SK-N-SH (cell line): ENCODE measurements around the gene ANAPC16. TPM values are rescaled to one million over a fixed set of nuclear protein-coding genes. Genes with fewer than 3 reads are reported as not detected.

Experiments
- CHD2 ChIP-seq: fragments of 150-350 bp; IDR thresholded peaks from 2 replicates; pipeline ENCODE4 v1.6.1; 2018; ENCODE audit warnings: low read length; ENCODE audit not compliant: partially characterized antibody
- CTCF ChIP-seq: fragments of 200-600 bp; sonication (generic); IDR thresholded peaks from 2 replicates; pipeline ENCODE4 v1.6.1; 2017; ENCODE audit warnings: antibody characterized with exemption, mild to moderate bottlenecking, moderate library complexity
- EP300 ChIP-seq, 2 experiments: IDR thresholded peaks; 2 replicates each; pipeline versions ENCODE4 v1.4.0 to v1.6.1; 2012; ENCODE audit warnings: borderline replicate concordance in 1 of 2, low read depth in 1 of 2, low read length in 1 of 2
- EZH2phosphoT487 ChIP-seq: fragments of 200-600 bp; sonication (generic); IDR thresholded peaks from 2 replicates; pipeline ENCODE4 v1.6.1; 2017; ENCODE audit warnings: low read depth, mixed run types, mild to moderate bottlenecking, antibody characterized with exemption, moderate library complexity, borderline replicate concordance
- FOXJ3 ChIP-seq: sonication (generic); formaldehyde crosslinking; IDR thresholded peaks from 2 replicates; pipeline ENCODE4 v1.5.1; 2020; ENCODE audit warnings: mild to moderate bottlenecking, missing genetic modification reagents
- FOXM1 ChIP-seq: IDR thresholded peaks from 2 replicates; pipeline ENCODE4 v1.4.0; 2012; ENCODE audit warnings: low read depth, mild to moderate bottlenecking
- GABPA ChIP-seq: IDR thresholded peaks from 2 replicates; pipeline ENCODE4 v1.4.0; 2012; ENCODE audit warnings: low read depth, mild to moderate bottlenecking
- GATA2 ChIP-seq: sonication (generic); formaldehyde crosslinking; IDR thresholded peaks from 2 replicates; pipeline ENCODE4 v1.5.0; 2020; ENCODE audit warnings: mild to moderate bottlenecking, missing genetic modification reagents
- MEF2A ChIP-seq: IDR thresholded peaks from 2 replicates; pipeline ENCODE4 v1.4.0; 2012; ENCODE audit warnings: low read depth, borderline replicate concordance
- NFIC ChIP-seq: IDR thresholded peaks from 2 replicates; pipeline ENCODE4 v1.4.0; 2012; ENCODE audit warnings: borderline replicate concordance
- NRF1 ChIP-seq: IDR thresholded peaks from 2 replicates; pipeline ENCODE4 v1.6.1; 2012; ENCODE audit warnings: low read depth, mild to moderate bottlenecking, low read length
- POLR2AphosphoS5 ChIP-seq: IDR thresholded peaks from 2 replicates; pipeline ENCODE4 v1.6.1; 2012; ENCODE audit warnings: low read depth, low read length
- RAD21 ChIP-seq: IDR thresholded peaks from 2 replicates; pipeline ENCODE4 v1.6.1; 2012; ENCODE audit warnings: mild to moderate bottlenecking, low read length
- RCOR1 ChIP-seq: fragments of 150-350 bp; IDR thresholded peaks from 2 replicates; pipeline ENCODE4 v1.6.1; 2017; ENCODE audit warnings: antibody characterized with exemption, low read length
- REST ChIP-seq: IDR thresholded peaks from 2 replicates; pipeline ENCODE4 v1.6.1; 2012; ENCODE audit warnings: mild to moderate bottlenecking, low read depth, low read length, moderate library complexity
- SIN3A ChIP-seq: IDR thresholded peaks from 2 replicates; pipeline ENCODE4 v1.6.1; 2012; ENCODE audit warnings: low read depth, mild to moderate bottlenecking, low read length, moderate library complexity, borderline replicate concordance
- YY1 ChIP-seq: IDR thresholded peaks from 2 replicates; pipeline ENCODE4 v1.4.0; 2012; ENCODE audit warnings: low read depth, mild to moderate bottlenecking
- polyA plus RNA-seq, 3 experiments: library from polyadenylated mRNA; depleted of rRNA; stranded (reverse); fragments of >200 nt; gene quantifications; 2 replicates each; pipeline ENCODE4 v1.2.3, GENCODE V29; 2012
- TF ChIP-seq, protein P1 (sequence below): IDR thresholded peaks from 2 replicates; pipeline ENCODE4 v1.4.0; 2012; ENCODE audit warnings: low read depth, borderline replicate concordance

ANAPC16 gene
- polyA plus RNA-seq, 1 of the 3 experiments (the other 2 are of a cell fraction), result 45.2 TPM

- TF ChIP-seq REST, result peak; percentile 44; the same call in 1 of the 2 replicates
- TF ChIP-seq MEF2A, result no peak
- TF ChIP-seq NFIC, result peak; percentile 33; the same call in 1 of the 2 replicates
- no peak for TF ChIP-seq NRF1
- no peak for TF ChIP-seq GABPA
- TF ChIP-seq RCOR1, result no peak
- TF ChIP-seq, protein P1, sequence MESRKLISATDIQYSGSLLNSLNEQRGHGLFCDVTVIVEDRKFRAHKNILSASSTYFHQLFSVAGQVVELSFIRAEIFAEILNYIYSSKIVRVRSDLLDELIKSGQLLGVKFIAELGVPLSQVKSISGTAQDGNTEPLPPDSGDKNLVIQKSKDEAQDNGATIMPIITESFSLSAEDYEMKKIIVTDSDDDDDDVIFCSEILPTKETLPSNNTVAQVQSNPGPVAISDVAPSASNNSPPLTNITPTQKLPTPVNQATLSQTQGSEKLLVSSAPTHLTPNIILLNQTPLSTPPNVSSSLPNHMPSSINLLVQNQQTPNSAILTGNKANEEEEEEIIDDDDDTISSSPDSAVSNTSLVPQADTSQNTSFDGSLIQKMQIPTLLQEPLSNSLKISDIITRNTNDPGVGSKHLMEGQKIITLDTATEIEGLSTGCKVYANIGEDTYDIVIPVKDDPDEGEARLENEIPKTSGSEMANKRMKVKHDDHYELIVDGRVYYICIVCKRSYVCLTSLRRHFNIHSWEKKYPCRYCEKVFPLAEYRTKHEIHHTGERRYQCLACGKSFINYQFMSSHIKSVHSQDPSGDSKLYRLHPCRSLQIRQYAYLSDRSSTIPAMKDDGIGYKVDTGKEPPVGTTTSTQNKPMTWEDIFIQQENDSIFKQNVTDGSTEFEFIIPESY, result no peak
- 0 out of 2 replicates have a peak, but pooled peaks have one; percentile 33 for TF ChIP-seq FOXJ3 (CRISPR knock-in tag)
- peak; percentile 100 for TF ChIP-seq POLR2AphosphoS5
- no peak for TF ChIP-seq YY1
- peak; percentile 35 for TF ChIP-seq CHD2
- peak; percentile 43 to 80; a peak in 2 of 4 replicates for TF ChIP-seq EP300 (IDR thresholded peaks at IDR 0.05; ENCODE audit: borderline replicate concordance in 1 of 2, low read depth in 1 of 2, low read length in 1 of 2)
- peak; percentile 90 for TF ChIP-seq SIN3A
- no peak for TF ChIP-seq FOXM1
- TF ChIP-seq EZH2phosphoT487, result no peak
- TF ChIP-seq GATA2 (CRISPR knock-in tag), result no peak
- TF ChIP-seq RAD21, result peak; percentile 35
- no peak for TF ChIP-seq CTCF
These were observed 57.8 kb downstream of the ANAPC16 start, which contains the start of gene DDIT4 (continued) for GRCh38 chr10:72273410-72274212.
